K562 (cell line): ENCODE results near the gene EML6. TPM values are rescaled to one million over a fixed set of nuclear protein-coding genes. Genes with fewer than 3 reads are reported as not detected.

Experiments
- ATAC-seq: fragments of 200-7000 bp; cut with Tn5 transposase; 3 replicates; pipeline ENCODE4 v1.9.1; 2020; ENCODE audit warnings: moderate library complexity
- BruUV-seq: library from RNA; stranded (reverse); fragments of 400-500 nt; replicated peaks from 2 replicates; lab custom pipeline; 2021; lab: Mats Ljungman, UMichigan
- CTCF ChIA-PET: fragments of 300-600 bp; formaldehyde crosslinking; extraction: SDS; loops from one replicate; lab custom pipeline; 2021; ENCODE audit warnings: low intra/inter-chr PET ratio; lab: Yijun Ruan, JAX
- POLR2A ChIA-PET: fragments of 300-600, 350-650 bp; sonication (Branson Sonifier 250); formaldehyde crosslinking; extraction: SDS; loops from one replicate; lab custom pipeline; 2021; ENCODE audit warnings: antibody characterized with exemption, inconsistent platforms; lab: Yijun Ruan, JAX
- DNase-seq, 4 experiments: peaks; one replicate each; pipeline versions ENCODE4 v3.0.0 to v3.0.0-alpha.2; 2011 to 2018; ENCODE audit warnings: low spot score in 3 of 4, mixed read lengths in 3 of 4; ENCODE audit errors: extremely low read depth in 1 of 4
- FAIRE-seq: peaks from 2 replicates; lab custom pipeline; 2011; peaks lifted over from hg19 to GRCh38; lab: Jason Lieb, UNC
- H2AFZ ChIP-seq: 2 replicates; pipeline ENCODE4 v1.6.0; 2011; ENCODE audit warnings: low read depth, low read length, control low read depth, inconsistent platforms
- H3K27ac ChIP-seq: fragments of 200-600 bp; 3 replicates; pipeline ENCODE4 v1.8.0; 2011; ENCODE audit warnings: low read depth, mild to moderate bottlenecking, control low read depth, inconsistent platforms, low read length, moderate library complexity, mixed read lengths; ENCODE audit errors: extremely low read depth
- H3K27me3 ChIP-seq, 2 experiments: fragments of 300-600 bp in 1 of 2; 2 replicates in 1 of 2; 3 replicates in 1 of 2; pipeline versions ENCODE4 v1.6.0 to v1.8.0; 2011; ENCODE audit warnings: inconsistent platforms in 2 of 2, low read length in 2 of 2, mild to moderate bottlenecking in 1 of 2, mixed read lengths in 1 of 2, moderate library complexity in 1 of 2; ENCODE audit not compliant: control insufficient read depth in 2 of 2, insufficient read depth in 2 of 2
- H3K36me3 ChIP-seq: fragments of 300-600 bp; 3 replicates; pipeline ENCODE4 v1.8.0; 2011; ENCODE audit warnings: mild to moderate bottlenecking, low read length, inconsistent platforms; ENCODE audit not compliant: control insufficient read depth, insufficient read depth
- H3K4me1 ChIP-seq, 2 experiments: fragments of 200-600 bp in 1 of 2; replicated peaks in 1 of 2; 2 replicates in 1 of 2; 3 replicates in 1 of 2; pipeline versions ENCODE4 v1.5.1 to v1.8.0; 2011; ENCODE audit warnings: inconsistent platforms in 2 of 2, low read length in 2 of 2, mild to moderate bottlenecking in 1 of 2, mixed read lengths in 1 of 2, moderate library complexity in 1 of 2; ENCODE audit not compliant: control insufficient read depth in 2 of 2, insufficient read depth in 2 of 2
- H3K4me2 ChIP-seq: 2 replicates; pipeline ENCODE4 v1.6.1; 2011; ENCODE audit warnings: low read length, control low read depth, inconsistent platforms, mixed read lengths; ENCODE audit not compliant: insufficient read depth
- H3K4me3 ChIP-seq: fragments of 200-600 bp; sonication (generic), shearing (Covaris generic); 2 replicates; pipeline ENCODE4 v1.5.1; 2016; ENCODE audit warnings: control low read depth, inconsistent platforms
- H3K79me2 ChIP-seq: fragments of 200-600 bp; 3 replicates; pipeline ENCODE4 v1.8.0; 2011; ENCODE audit warnings: low read length, inconsistent platforms; ENCODE audit not compliant: control insufficient read depth, insufficient read depth
- H3K9ac ChIP-seq, 2 experiments: 2 replicates each; pipeline versions ENCODE4 v1.6.0 to v1.6.1; 2011; ENCODE audit warnings: low read depth in 2 of 2, low read length in 2 of 2, control low read depth in 1 of 2, inconsistent platforms in 1 of 2, mild to moderate bottlenecking in 1 of 2, mixed read lengths in 1 of 2; ENCODE audit not compliant: insufficient read depth in 1 of 2
- H3K9me1 ChIP-seq: one replicate; pipeline ENCODE4 v1.6.0; 2011; ENCODE audit warnings: inconsistent platforms, mild to moderate bottlenecking, low read length, moderate library complexity; ENCODE audit not compliant: control insufficient read depth, insufficient read depth
- H3K9me3 ChIP-seq: replicated peaks from 2 replicates; pipeline ENCODE4 v1.5.1; 2011; ENCODE audit warnings: low read depth, low read length, inconsistent platforms; ENCODE audit not compliant: control insufficient read depth, insufficient read depth
- H4K20me1 ChIP-seq: replicated peaks from 2 replicates; pipeline ENCODE4 v1.6.1; 2011; ENCODE audit warnings: low read length, inconsistent platforms, mixed read lengths; ENCODE audit not compliant: control insufficient read depth, insufficient read depth
- PML ChIP-seq: IDR thresholded peaks from 2 replicates; pipeline ENCODE4 v1.6.1; 2012; ENCODE audit warnings: low read length, inconsistent platforms
- RREB1 ChIP-seq: fragments of 250-450 bp; sonication (Bioruptor Pico); IDR thresholded peaks from 2 replicates; pipeline ENCODE4 v1.4.0; 2020
- TEAD2 ChIP-seq: fragments of 450-650 bp; IDR thresholded peaks from 2 replicates; pipeline ENCODE4 v1.6.1; 2016; ENCODE audit warnings: missing genetic modification characterization, control low read depth, missing compliant biosample characterization
- WGBS: fragments of 100-300 bp; shearing (Covaris generic); methylation state at CpG from one replicate; pipeline ENCODE4 v1.1.6; 2016; ENCODE audit warnings: low coverage, mixed read lengths; ENCODE audit not compliant: insufficient coverage; ENCODE audit errors: missing lambda C conversion rate; 5-methylcytosine and 5-hydroxymethylcytosine counted together
- in situ Hi-C: fragments of 300-500 bp; cut with MboI; formaldehyde crosslinking; loops from 4 replicates; pipeline ENCODE4 v1.15.0; 2018; ENCODE audit warnings: inconsistent platforms, mixed read lengths
- intact Hi-C: fragments of 100-400 bp; cut with micrococcal nuclease; formaldehyde crosslinking; loops from 2 replicates; pipeline ENCODE4 v1.14.2; 2022
- polyA plus RNA-seq, 8 experiments: library from polyadenylated mRNA; depleted of rRNA in 4 of 8; stranded (reverse) in 5 of 8; unstranded in 3 of 8; fragments of >200 nt; fragmentation: Nextera tagmentation in 2 of 8; fragmentation: Illumina TruSeq in 1 of 8; extraction: Ambion mirVana in 2 of 8; extraction: Trizol in 1 of 8; gene quantifications; 2 replicates each; pipeline versions ENCODE4 v1.2.1 to v1.2.3, GENCODE V29; 2011 to 2014; ENCODE audit warnings: inconsistent platforms in 1 of 8, missing spikeins in 1 of 8
- total RNA-seq, 7 experiments: library from RNA; depleted of rRNA in 6 of 7; stranded (reverse); fragments of >200 nt in 6 of 7; fragmentation: Illumina TruSeq in 2 of 7; extraction: Trizol in 2 of 7; gene quantifications; 2 replicates each; pipeline versions ENCODE4 v1.2.1 to v1.2.3, GENCODE V29; 2011 to 2021; ENCODE audit warnings: low replicate concordance in 1 of 7
- TF ChIP-seq, protein P1 (sequence below): sonication (generic); formaldehyde crosslinking; IDR thresholded peaks from 2 replicates; pipeline ENCODE4 v1.8.1; 2023; ENCODE audit warnings: mild to moderate bottlenecking, missing genetic modification reagents

EML6 gene
- total and polyA plus RNA-seq, 9 of the 15 experiments (the other 6 are each of a cell fraction or from before 2014, with no cell fraction given): 0.07 to 0.56 (median 0.25) TPM

GRCh38 chr2:54814389-54815147 is 91.1 kb downstream of the EML6 start:
- TF ChIP-seq, protein P1, sequence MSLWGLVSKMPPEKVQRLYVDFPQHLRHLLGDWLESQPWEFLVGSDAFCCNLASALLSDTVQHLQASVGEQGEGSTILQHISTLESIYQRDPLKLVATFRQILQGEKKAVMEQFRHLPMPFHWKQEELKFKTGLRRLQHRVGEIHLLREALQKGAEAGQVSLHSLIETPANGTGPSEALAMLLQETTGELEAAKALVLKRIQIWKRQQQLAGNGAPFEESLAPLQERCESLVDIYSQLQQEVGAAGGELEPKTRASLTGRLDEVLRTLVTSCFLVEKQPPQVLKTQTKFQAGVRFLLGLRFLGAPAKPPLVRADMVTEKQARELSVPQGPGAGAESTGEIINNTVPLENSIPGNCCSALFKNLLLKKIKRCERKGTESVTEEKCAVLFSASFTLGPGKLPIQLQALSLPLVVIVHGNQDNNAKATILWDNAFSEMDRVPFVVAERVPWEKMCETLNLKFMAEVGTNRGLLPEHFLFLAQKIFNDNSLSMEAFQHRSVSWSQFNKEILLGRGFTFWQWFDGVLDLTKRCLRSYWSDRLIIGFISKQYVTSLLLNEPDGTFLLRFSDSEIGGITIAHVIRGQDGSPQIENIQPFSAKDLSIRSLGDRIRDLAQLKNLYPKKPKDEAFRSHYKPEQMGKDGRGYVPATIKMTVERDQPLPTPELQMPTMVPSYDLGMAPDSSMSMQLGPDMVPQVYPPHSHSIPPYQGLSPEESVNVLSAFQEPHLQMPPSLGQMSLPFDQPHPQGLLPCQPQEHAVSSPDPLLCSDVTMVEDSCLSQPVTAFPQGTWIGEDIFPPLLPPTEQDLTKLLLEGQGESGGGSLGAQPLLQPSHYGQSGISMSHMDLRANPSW (CRISPR knock-in tag): no peak
- TF ChIP-seq PML: no peak
- no peak for TF ChIP-seq TEAD2 (tag)
- TF ChIP-seq RREB1 (CRISPR knock-in tag): no peak
- TF ChIP-seq, all 486 proteins: peak for 0
- ATAC-seq: no peak

More at GRCh38 chr2:54814389-54815147, 91.1 kb downstream of the EML6 start:
- 0 out of 2 replicates have a peak overlapping the region, but pooled peaks have one; percentile 4 for H3K4me2 ChIP-seq
- H3K4me3 ChIP-seq: no peak overlapping the region
- intact Hi-C loops (no loop called here), in situ Hi-C loops (no loop called here)
- no peak overlapping the region for H2AFZ ChIP-seq
- H3K79me2 ChIP-seq: no peaks in the 10 kb centered on the region
- no TSS peak for BruUV-seq
- H4K20me1 ChIP-seq: no peaks in the 10 kb centered on the region
- H3K9ac ChIP-seq: no peak overlapping the region
- H3K27ac ChIP-seq: no peak overlapping the region
- under 1% methylated on average over 9 of the region's 9 CpGs for WGBS
- DNase-seq (no peak), FAIRE-seq (no peak)
- CTCF ChIA-PET: no interaction called here
- no peaks in the 10 kb centered on the region for H3K9me1 ChIP-seq
- POLR2A ChIA-PET: interaction anchor here (0.6 to 0.7 kb wide), 3 partner anchors 32 to 154 kb away, joined by 3 read pairs; no protein-coding TSS in a partner anchor
- H3K27me3 ChIP-seq: peaks cover 4 to 9% of the 10 kb centered on the region in 2 experiments; a peak in 2 of 5 replicates
- no peaks in the 10 kb centered on the region for H3K4me1 ChIP-seq
- H3K9me3 ChIP-seq: no peaks in the 10 kb centered on the region
- H3K36me3 ChIP-seq: no peaks in the 10 kb centered on the region
